ENCODE measurements around the gene CPNE8. TPM values are rescaled to one million over a fixed set of nuclear protein-coding genes. Genes with fewer than 3 reads are reported as not detected.

Gene CPNE8
- polyA plus RNA-seq, 1 donor (not counting 4 experiments of a cell fraction or from before 2014, with no cell fraction given) = 25.7 TPM

DNA sequence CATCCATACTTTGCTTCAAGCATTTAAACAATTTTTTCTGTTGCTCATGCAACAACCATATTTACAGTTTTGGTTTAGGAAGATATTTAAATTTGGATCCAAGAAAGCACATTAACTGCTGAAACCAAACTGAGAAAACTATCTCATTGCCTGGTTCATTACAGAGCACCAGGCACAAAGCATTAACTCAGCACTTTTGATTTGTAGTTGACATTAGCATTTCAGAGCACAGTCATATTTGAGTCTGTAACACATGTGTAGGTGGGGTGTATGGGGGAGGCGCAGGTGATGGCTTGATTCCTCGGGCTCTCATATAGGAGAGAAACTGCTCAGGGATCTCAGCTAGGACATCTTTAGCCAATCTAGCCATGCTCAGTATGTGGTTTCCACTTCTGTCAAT lies 251.7 kb downstream of the CPNE8 start:
- dilution Hi-C loops (cut with MboI; ENCODE audit: extremely low pct_ligation_motif_present, low sequenced_read_pairs) = no loop called here
- Histone ChIP-seq H3K4me2 (ENCODE audit: control insufficient read depth, extremely low read depth, insufficient read depth, low read depth, low read length) (no peak overlapping the region), H3K79me2 (ENCODE audit: control insufficient read depth, insufficient read depth, low read length) (no peaks in the 10 kb centered on the region), H3K9me1 (ENCODE audit: control insufficient read depth, extremely low read depth, insufficient read depth, low read length) (no peaks in the 10 kb centered on the region), H3K27me3 (ENCODE audit: control insufficient read depth, extremely low read depth, insufficient read depth, low read length) (no peaks in the 10 kb centered on the region), H3K9me3 (ENCODE audit: control insufficient read depth, low read depth, low read length) (no peaks in the 10 kb centered on the region), H3K9ac (ENCODE audit: control insufficient read depth, extremely low read depth, insufficient read depth, low read length) (no peak overlapping the region), H2AFZ (ENCODE audit: control insufficient read depth, low read length) (no peak overlapping the region), H4K20me1 (ENCODE audit: control insufficient read depth, extremely low read depth, insufficient read depth, low read length) (no peaks in the 10 kb centered on the region), H3K4me3 (ENCODE audit: control insufficient read depth in 2 of 3, extremely low read depth in 1 of 3, insufficient read depth in 2 of 3, low read depth in 1 of 3, low read length in 3 of 3) (no peak overlapping the region), H3K4me1 (ENCODE audit: control insufficient read depth, extremely low read depth, insufficient read depth, low read length) (no peaks in the 10 kb centered on the region), H3K27ac (ENCODE audit: control insufficient read depth, insufficient read depth, low read length) (no peak overlapping the region), H3K36me3 (ENCODE audit: control insufficient read depth in 2 of 2, extremely low read depth in 1 of 2, insufficient read depth in 2 of 2, low read length in 2 of 2) (no peaks in the 10 kb centered on the region)
- FAIRE-seq = no peak
- DNase-seq (ENCODE audit: low read depth, low spot score) = no peak
- TF ChIP-seq EZH2 (IDR thresholded peaks at IDR 0.05; ENCODE audit: low read length) = no peak
- TF ChIP-seq, protein P1, sequence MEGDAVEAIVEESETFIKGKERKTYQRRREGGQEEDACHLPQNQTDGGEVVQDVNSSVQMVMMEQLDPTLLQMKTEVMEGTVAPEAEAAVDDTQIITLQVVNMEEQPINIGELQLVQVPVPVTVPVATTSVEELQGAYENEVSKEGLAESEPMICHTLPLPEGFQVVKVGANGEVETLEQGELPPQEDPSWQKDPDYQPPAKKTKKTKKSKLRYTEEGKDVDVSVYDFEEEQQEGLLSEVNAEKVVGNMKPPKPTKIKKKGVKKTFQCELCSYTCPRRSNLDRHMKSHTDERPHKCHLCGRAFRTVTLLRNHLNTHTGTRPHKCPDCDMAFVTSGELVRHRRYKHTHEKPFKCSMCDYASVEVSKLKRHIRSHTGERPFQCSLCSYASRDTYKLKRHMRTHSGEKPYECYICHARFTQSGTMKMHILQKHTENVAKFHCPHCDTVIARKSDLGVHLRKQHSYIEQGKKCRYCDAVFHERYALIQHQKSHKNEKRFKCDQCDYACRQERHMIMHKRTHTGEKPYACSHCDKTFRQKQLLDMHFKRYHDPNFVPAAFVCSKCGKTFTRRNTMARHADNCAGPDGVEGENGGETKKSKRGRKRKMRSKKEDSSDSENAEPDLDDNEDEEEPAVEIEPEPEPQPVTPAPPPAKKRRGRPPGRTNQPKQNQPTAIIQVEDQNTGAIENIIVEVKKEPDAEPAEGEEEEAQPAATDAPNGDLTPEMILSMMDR (optimal IDR thresholded peaks at IDR 0.05 in 1 of 3, IDR thresholded peaks at IDR 0.05 in 1 of 3, conservative IDR thresholded peaks at IDR 0.05 in 1 of 3; ENCODE audit: extremely low read depth in 1 of 3, insufficient read depth in 2 of 3, low read length in 3 of 3) = no peak

DNA sequence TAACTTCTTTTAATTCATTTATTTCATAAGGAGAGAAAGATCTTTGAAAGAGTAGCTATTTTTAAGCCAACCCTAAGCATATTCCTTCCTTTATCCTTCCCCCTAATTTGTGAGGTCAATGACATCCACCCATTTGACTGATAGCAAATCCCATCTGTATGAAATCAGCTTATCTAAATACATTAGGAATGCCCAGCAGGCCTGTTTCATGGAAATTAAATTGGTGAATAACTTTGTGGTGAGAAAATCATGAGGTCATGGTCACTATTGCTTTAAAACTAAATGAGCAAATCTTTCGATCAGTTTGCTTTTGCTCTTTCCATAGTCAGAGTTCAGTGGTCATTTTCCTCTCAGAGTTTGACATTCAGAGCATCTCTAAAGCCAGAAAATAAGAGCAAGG lies 256.6 kb downstream of the CPNE8 start:
- TF ChIP-seq EZH2 (IDR thresholded peaks at IDR 0.05; ENCODE audit: low read length) = no peak
- TF ChIP-seq, protein P1 (optimal IDR thresholded peaks at IDR 0.05 in 1 of 3, IDR thresholded peaks at IDR 0.05 in 1 of 3, conservative IDR thresholded peaks at IDR 0.05 in 1 of 3; ENCODE audit: extremely low read depth in 1 of 3, insufficient read depth in 2 of 3, low read length in 3 of 3) = no peak
- Histone ChIP-seq H3K9me3 (ENCODE audit: control insufficient read depth, low read depth, low read length) (no peaks in the 10 kb centered on the region), H3K79me2 (ENCODE audit: control insufficient read depth, insufficient read depth, low read length) (no peaks in the 10 kb centered on the region), H3K9ac (ENCODE audit: control insufficient read depth, extremely low read depth, insufficient read depth, low read length) (no peak overlapping the region), H3K27me3 (ENCODE audit: control insufficient read depth, extremely low read depth, insufficient read depth, low read length) (no peaks in the 10 kb centered on the region), H4K20me1 (ENCODE audit: control insufficient read depth, extremely low read depth, insufficient read depth, low read length) (no peaks in the 10 kb centered on the region), H3K27ac (ENCODE audit: control insufficient read depth, insufficient read depth, low read length) (no peak overlapping the region), H3K4me2 (ENCODE audit: control insufficient read depth, extremely low read depth, insufficient read depth, low read depth, low read length) (no peak overlapping the region), H3K9me1 (ENCODE audit: control insufficient read depth, extremely low read depth, insufficient read depth, low read length) (no peaks in the 10 kb centered on the region), H3K36me3 (ENCODE audit: control insufficient read depth in 2 of 2, extremely low read depth in 1 of 2, insufficient read depth in 2 of 2, low read length in 2 of 2) (no peaks in the 10 kb centered on the region), H2AFZ (ENCODE audit: control insufficient read depth, low read length) (no peak overlapping the region), H3K4me3 (ENCODE audit: control insufficient read depth in 2 of 3, extremely low read depth in 1 of 3, insufficient read depth in 2 of 3, low read depth in 1 of 3, low read length in 3 of 3) (no peak overlapping the region), H3K4me1 (ENCODE audit: control insufficient read depth, extremely low read depth, insufficient read depth, low read length) (no peaks in the 10 kb centered on the region)
- no peak for DNase-seq (ENCODE audit: low read depth, low spot score)
- FAIRE-seq = no peak
- dilution Hi-C loops (cut with MboI; ENCODE audit: extremely low pct_ligation_motif_present, low sequenced_read_pairs) = no loop called here
